NCI-H524 treated with DMSO at 0.1 percent for 48 hours (cell line): ENCODE results near the gene PFDN1.

ENCODE experiments used
- DNase-seq: peaks from one replicate; lab custom pipeline; 2025; lab: John Stamatoyannopoulos, UW

Gene PFDN1

GRCh38 chr5:140296289-140296688 is 6.6 kb downstream of the PFDN1 start:
- DNase-seq, result no peak

DNA sequence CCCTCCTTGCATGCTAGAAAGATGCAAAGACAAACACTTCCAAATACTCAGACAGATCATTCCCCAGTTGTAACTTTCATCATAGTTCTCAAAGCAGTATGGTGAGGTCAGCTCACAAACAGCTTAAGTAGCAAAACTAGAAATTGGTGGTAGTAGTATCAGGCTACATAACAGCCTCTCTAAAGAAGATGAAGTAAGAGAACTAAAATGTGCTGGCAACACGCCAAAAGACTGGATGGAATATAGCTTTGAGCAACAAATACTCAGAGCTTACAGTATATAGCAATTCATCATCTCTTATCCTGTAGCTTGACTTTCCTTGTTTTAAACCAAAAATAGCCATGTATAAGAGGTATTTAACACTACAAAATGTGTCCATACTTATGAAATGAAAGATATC is 7.5 kb downstream of the PFDN1 start:
- no peak for DNase-seq

DNA sequence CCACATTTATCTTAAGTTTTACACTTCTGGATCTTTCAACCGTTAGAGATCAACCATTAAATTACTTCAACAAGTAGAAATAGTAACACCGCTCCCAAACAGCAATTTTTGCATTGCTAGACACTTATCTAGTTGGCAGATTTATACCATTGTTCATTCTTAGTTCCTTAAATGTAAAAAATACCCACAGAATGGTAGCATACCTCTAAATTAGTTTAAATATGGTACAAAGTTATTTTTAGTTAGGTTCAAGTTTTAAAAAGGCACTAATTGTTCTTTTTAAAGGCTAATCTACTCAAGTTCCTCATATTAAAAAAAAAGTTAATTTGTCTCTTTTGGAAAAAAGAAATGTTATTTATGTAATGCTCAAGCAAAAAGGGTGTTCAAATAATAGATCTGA is 8.1 kb downstream of the PFDN1 start:
- DNase-seq, result no peak

- no peak for DNase-seq
These were observed 9.1 kb downstream of the PFDN1 start for GRCh38 chr5:140293849-140294100.

DNA sequence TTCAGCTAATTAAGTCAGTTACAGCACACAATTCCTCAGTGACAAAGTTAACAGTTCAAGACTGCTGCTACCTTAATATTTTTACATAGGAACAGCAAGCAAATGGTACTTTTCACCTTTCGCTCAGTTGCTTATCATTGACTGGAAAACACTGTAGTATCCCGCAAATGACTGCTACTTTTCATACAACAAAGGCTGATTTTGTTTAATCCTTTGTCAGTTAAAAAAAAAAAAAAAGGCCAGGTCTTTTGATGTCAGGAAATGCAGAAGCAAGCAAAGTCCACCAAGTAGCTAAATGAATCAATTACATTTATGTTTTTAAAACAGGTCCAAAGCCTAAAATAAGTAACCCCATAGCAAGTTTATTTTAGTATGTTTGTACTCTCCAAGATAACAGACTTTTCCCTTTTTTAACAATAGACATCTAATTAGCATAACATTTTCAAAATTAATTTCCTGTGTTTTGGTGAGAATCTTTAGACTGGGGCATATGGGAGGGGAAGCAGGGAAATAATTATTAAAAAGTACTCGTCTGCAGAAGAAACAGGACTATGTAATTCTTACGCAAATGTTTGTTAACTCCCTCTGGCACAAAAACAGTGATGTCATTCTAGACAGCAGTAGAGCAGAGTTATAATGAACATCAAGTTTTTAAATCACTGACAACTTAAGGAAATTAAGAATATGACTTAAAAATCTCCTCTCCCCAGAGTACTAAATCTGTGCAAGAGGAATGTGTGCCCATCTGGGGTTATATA is 9.6 kb downstream of the PFDN1 start:
- DNase-seq, result no peak

DNA sequence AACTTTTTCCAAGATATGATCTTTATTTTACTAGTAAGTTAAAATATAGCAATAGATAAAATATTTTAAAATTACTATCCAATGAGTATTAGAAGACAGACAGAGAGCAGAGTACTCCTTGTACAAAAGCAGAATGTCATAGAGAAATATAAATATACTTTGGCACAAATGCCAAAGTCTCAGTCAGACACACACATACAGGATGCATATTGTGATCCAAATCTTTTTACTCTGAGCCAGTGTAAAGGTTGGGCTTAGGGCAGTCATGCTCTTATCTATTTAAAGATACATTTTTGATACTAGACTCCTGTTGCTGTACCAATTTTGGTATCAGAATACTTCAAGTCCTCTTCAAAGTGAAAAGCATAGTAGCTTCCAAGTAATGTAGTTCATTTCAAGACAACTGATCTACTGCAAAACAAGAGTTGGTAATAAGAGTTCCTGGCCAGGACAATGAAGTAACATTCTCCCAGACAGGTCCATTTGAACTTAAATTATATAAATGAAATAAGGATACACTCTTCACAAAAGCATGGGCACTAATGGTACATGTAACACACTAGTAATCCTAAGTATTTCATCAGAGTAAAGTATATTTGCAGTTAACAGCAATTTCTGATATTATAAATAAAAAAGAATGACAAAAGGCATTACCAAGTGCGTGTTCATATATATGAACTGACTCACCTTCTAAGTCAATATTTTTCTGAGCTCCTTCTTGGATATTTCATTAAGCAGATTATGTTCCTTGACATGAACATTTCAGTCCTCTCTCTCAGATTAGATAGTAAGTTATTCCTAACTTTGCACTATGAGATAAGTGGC is 10.5 kb downstream of the PFDN1 start:
- DNase-seq, result no peak

- DNase-seq, result no peak
These were observed 14.9 kb downstream of the PFDN1 start for GRCh38 chr5:140287801-140288521.

GRCh38 chr5:140286424-140286823 is 16.5 kb downstream of the PFDN1 start:
- no peak for DNase-seq

- no peak for DNase-seq
These were observed 18.9 kb downstream of the PFDN1 start for GRCh38 chr5:140284013-140284412.

DNA sequence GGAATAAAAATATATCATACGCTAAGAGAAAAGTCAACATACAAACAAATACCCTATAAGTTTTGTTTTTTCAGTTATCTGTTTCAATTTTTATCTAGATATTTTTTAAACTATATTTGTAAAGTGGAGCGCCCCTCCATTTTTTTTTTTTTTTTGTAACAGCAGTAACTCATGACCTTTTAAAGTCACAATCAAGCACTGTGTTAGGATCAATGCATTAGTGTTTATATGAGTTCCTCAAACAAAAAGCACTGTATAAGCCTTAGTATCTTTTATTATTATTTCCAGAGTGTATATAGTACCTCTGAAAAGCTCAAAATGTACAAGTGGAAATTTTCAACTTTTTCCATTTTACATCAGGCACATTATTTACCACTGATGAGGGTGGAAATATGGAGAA is 20.6 kb downstream of the PFDN1 start:
- no peak for DNase-seq

DNA sequence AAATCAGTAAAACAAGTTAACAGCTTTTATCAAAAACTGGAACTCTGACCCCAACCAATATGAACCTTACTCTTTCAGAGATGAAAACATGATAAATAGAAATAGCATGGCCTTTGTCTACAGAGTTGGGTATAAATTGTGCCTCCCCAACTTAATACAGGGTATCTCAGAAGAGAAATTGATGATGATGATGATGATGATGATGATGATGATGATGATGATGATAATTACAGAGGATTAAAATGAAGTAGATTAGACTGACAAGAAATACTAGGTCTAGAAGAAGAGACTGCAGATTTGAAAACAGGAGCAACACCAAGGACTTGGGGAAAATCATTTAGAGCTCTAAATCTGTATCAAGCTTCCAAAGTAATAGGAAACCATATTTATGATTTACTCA is 27.1 kb downstream of the PFDN1 start:
- no peak for DNase-seq

GRCh38 chr5:140273401-140273877 is 29.5 kb downstream of the PFDN1 start:
- no peak for DNase-seq

DNA sequence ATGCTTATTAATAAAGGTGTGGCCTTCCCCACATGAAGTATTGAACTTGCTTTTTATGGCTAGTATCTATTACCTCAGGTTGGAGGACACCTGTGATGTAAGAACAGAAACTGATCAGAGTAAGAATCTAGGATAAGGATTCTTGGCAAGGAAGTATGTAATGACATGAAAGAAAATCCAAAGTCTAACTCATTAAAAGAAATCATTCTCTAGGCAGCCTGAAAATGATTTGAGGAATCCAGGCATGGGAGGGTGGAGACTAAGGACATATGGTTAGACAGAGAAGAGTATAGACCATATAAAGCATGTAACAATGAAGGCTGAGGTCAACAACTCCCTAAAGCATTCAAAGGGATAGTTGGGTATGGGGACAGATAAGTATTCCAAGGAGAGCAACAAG is 32.9 kb downstream of the PFDN1 start:
- DNase-seq, result no peak

GRCh38 chr5:140267559-140268018 is 35.3 kb downstream of the PFDN1 start:
- DNase-seq, result no peak

DNA sequence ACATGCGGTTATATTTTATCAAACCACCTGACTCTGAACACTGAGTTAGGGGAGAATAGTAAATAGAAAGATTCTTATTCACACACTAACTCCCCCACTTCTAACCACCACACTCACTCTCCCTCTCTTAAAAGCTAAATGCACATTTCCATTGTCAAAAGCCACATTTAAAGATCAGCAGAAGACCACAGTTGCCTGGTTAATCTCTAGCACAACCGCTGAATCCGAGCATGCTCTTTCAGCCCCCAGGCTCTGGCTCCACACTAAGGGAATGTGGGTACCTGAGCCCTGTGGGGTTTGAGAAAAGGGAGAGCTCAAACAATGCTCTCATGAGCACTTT is 35.7 kb downstream of the PFDN1 start:
- DNase-seq, result no peak

- no peak for DNase-seq
These were observed 36.3 kb downstream of the PFDN1 start for GRCh38 chr5:140266471-140267200.

DNA sequence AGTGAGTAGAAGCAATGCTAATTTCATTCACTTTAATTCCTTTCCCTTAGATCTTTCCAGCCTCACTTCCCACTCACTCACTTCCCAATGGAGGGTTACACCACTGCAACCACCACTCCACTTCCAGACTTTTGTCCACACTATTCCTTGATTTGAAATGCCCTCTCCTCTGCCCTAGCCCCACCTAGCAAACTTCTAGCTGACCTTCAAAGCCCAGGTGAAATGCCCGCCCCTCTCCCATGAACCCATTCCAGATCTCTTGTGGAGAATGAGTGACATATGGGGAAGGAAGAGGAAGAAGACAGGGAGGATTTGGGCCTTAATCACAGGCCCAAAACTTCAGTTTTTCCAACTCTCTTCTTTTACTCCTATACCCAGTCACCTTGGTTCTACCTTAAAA is 37.1 kb downstream of the PFDN1 start:
- DNase-seq, result no peak

- no peak for DNase-seq
These were observed 40.1 kb downstream of the PFDN1 start for GRCh38 chr5:140262839-140263238.

GRCh38 chr5:140262221-140262620 is 40.7 kb downstream of the PFDN1 start:
- no peak for DNase-seq

DNA sequence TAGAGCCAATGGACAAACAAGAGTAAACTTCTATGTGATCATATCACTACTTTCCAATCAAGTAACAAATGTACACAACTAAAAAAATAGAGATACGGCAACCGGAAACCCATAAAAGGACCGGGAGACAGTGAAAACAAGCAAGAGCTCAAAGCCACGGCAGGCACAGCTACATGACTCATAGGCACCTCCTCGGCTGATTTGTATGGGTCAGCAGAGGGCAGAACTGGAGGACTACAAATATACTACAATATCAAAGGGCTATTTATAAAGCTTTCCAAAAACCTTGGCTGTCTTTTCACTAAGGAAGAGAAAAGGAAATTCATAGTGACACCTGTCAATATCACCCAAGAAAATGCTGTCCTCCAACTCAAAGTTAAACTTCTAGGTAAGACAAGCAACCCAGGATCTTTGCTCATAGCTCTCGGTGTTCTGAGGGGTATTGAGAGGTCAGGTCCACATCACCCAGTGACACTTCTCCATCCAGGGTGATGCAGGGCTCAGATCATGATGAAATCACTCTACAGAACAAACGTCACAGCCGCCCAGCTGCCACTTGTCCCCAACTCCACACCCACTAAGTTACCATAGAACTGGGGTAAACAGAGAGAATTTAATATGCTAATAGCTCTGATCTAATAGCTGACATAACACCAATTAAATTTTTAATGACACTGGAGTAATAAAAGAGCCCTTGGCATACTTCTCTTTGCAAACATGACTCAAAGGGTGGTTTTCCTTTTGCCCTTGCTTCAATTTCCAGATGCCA is 41.3 kb downstream of the PFDN1 start:
- DNase-seq, result no peak

- DNase-seq, result no peak
These were observed 42.7 kb downstream of the PFDN1 start for GRCh38 chr5:140260089-140260656.
